ENCODE results near the gene VWA7.

DNA sequence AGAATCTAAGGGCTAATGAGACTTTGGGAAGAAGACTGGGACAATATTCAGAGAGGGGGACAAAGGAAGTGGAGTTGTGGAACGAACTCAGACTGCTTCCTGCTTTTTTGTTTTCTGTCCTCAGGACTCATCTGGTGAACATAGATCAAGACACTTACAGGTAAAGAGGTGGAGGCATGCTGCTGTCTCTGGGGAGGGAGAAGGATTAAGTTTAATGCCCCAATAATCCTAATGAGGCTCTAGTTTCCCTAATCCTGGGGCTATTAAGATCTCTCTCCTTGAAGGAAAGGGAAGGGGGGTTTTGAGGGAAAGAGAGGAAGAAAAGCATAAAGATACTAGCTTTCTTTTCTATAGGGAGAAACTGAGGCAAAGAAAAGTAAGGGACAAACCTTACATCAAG is 32.7 kb downstream of the VWA7 start:
- TF ChIP-seq ZNF335 (tag by site-specific recombination; conservative IDR thresholded peaks at IDR 0.05) (no peak), YY1 (tag by site-specific recombination; IDR thresholded peaks at IDR 0.05) (no peak), ZNF624 (tag by site-specific recombination; IDR thresholded peaks at IDR 0.05) (no peak), ZNF274 (IDR thresholded peaks at IDR 0.05; ENCODE audit: low read length) (no peak), ZNF274 (tag by site-specific recombination; IDR thresholded peaks at IDR 0.05; ENCODE audit: borderline replicate concordance) (no peak)
